ENCODE results near the gene SGK2.

DNA sequence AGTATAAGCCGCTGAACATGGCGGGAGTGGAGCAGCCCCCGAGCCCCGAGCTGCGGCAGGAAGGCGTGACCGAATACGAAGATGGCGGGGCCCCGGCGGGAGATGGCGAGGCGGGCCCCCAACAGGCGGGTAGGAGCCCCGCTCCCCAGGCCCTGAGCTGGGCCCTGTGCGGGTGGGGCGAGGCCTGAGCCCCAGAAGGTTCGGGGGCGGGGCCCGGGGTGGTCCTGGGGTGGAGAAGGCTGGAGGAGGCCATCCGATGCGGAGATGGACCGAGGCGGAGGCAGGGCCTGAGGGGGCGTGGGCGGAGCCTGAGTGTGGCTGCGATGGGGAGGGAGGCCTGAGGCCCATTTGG lies 44.2 kb upstream of the SGK2 start:
- TF ChIP-seq, protein P1, sequence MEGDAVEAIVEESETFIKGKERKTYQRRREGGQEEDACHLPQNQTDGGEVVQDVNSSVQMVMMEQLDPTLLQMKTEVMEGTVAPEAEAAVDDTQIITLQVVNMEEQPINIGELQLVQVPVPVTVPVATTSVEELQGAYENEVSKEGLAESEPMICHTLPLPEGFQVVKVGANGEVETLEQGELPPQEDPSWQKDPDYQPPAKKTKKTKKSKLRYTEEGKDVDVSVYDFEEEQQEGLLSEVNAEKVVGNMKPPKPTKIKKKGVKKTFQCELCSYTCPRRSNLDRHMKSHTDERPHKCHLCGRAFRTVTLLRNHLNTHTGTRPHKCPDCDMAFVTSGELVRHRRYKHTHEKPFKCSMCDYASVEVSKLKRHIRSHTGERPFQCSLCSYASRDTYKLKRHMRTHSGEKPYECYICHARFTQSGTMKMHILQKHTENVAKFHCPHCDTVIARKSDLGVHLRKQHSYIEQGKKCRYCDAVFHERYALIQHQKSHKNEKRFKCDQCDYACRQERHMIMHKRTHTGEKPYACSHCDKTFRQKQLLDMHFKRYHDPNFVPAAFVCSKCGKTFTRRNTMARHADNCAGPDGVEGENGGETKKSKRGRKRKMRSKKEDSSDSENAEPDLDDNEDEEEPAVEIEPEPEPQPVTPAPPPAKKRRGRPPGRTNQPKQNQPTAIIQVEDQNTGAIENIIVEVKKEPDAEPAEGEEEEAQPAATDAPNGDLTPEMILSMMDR (IDR thresholded peaks at IDR 0.05): no peak
- no peak for TF ChIP-seq POLR2A (IDR thresholded peaks at IDR 0.05)
